Nephron (organoid): ENCODE measurements around the gene RAMP2.

Experiments used
- H3K27ac Mint-ChIP-seq, 3 experiments: 2 replicates each; pipeline ENCODE4 v1.8.0; 2020; ENCODE audit warnings: mixed read lengths in 3 of 3, mild to moderate bottlenecking in 2 of 3, moderate library complexity in 1 of 3
- H3K27me3 Mint-ChIP-seq: 2 replicates; pipeline ENCODE4 v1.8.0; 2021; ENCODE audit warnings: low read depth, mild to moderate bottlenecking, moderate library complexity, mixed read lengths
- H3K36me3 Mint-ChIP-seq: 2 replicates; pipeline ENCODE4 v1.8.0; 2020; ENCODE audit warnings: low read depth, mixed read lengths
- H3K4me1 Mint-ChIP-seq: 2 replicates; pipeline ENCODE4 v1.8.0; 2020; ENCODE audit warnings: mixed read lengths
- H3K4me3 Mint-ChIP-seq, 3 experiments: 2 replicates each; pipeline ENCODE4 v1.8.0; 2020; ENCODE audit warnings: mild to moderate bottlenecking in 3 of 3, mixed read lengths in 3 of 3, moderate library complexity in 2 of 3
- H3K9me3 Mint-ChIP-seq: 2 replicates; pipeline ENCODE4 v1.8.0; 2020; ENCODE audit warnings: mixed read lengths
- TF ChIP-seq, protein P1 (sequence below), 3 experiments: fragments of 200-600 bp; sonication (generic); IDR thresholded peaks; one replicate each; pipeline ENCODE4 v1.5.0; 2021; ENCODE audit warnings: antibody characterized with exemption in 3 of 3; ENCODE audit not compliant: unreplicated experiment in 3 of 3

The RAMP2 gene

DNA sequence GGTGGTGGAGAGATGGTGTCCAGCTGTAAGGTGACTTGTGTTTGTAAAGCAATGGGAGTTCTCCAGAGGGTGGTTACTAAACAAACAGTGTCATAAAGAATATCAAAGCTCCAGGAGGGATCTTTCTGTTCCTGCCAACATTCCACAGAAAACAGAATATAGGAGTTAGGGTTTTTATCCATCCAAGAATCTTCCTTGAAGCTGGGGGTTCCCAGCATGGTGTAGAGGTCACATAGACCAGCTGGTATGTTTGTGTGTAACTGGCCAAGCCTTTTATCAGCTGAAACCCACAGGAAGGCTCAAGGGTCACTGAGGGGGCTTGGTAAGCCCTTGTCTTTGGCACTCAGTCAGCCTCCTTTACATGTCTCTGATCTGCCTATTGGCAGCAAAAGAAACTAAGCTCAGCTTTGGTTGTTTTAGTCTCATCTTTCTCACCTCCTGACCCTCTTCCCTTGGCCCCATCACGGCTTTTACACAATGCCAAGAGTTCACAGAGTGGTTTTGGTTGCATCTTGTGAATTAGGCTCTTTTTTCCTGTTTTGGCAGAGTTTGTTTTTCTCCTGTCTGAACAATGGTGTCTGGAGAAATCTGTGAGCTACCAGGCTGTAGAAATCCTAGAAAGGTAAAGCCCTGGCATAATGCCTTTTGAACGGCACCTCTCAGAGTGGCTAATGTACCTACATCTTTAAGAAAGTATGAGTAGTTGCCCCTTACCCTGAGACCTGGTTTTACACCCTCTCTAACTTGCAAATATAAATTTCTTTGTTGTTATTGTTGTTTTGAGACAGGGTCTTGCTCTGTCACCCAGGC lies 42.3 kb downstream of the RAMP2 start:
- Mint-ChIP-seq H3K4me3 (peak overlapping the region in 1 of 3 experiments; percentile 5), H3K27me3 (peaks cover 6% of the 10 kb centered on the region), H3K9me3 (no peaks in the 10 kb centered on the region), H3K4me1 (peaks cover 15% of the 10 kb centered on the region), H3K36me3 (no peaks in the 10 kb centered on the region), H3K27ac (no peak overlapping the region)
- TF ChIP-seq, protein P1, sequence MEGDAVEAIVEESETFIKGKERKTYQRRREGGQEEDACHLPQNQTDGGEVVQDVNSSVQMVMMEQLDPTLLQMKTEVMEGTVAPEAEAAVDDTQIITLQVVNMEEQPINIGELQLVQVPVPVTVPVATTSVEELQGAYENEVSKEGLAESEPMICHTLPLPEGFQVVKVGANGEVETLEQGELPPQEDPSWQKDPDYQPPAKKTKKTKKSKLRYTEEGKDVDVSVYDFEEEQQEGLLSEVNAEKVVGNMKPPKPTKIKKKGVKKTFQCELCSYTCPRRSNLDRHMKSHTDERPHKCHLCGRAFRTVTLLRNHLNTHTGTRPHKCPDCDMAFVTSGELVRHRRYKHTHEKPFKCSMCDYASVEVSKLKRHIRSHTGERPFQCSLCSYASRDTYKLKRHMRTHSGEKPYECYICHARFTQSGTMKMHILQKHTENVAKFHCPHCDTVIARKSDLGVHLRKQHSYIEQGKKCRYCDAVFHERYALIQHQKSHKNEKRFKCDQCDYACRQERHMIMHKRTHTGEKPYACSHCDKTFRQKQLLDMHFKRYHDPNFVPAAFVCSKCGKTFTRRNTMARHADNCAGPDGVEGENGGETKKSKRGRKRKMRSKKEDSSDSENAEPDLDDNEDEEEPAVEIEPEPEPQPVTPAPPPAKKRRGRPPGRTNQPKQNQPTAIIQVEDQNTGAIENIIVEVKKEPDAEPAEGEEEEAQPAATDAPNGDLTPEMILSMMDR (IDR thresholded peaks at IDR 0.05; ENCODE audit: unreplicated experiment in 3 of 3) = no peak

DNA sequence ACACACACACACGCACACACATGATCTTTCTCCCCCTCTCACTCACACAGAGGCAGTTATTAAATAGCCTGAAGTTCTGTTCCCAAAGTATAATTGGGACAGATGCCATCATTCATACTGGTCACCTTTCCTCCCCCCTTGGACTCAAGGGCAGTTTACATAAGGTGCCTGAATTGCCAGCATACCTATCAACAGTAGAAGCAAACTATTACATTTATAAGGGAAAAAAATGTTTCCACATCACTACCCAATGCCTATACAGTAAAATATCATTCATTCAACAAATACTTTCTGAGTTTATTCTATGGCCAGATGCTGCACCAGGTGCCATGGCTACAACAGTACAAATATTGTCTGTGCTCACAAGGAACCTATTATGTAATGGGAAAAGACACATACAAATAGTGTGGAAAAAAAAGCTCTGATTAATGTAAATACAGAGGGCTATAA lies 43.9 kb downstream of the RAMP2 start:
- Mint-ChIP-seq H3K4me3 (no peak overlapping the region), H3K4me1 (peaks cover 9% of the 10 kb centered on the region), H3K9me3 (no peaks in the 10 kb centered on the region), H3K36me3 (peaks cover 2% of the 10 kb centered on the region), H3K27me3 (peaks cover 6% of the 10 kb centered on the region), H3K27ac (peak overlapping the region in 2 of 3 experiments; percentile 11 to 46)
- TF ChIP-seq, protein P1 (IDR thresholded peaks at IDR 0.05; ENCODE audit: unreplicated experiment in 3 of 3) = no peak

GRCh38 chr17:42806249-42806648 lies 45.2 kb downstream of the RAMP2 start:
- Mint-ChIP-seq H3K27ac (no peak overlapping the region), H3K4me1 (peaks cover 9% of the 10 kb centered on the region), H3K9me3 (no peaks in the 10 kb centered on the region), H3K36me3 (peaks cover 10% of the 10 kb centered on the region), H3K4me3 (no peak overlapping the region), H3K27me3 (peaks cover 6% of the 10 kb centered on the region)
- TF ChIP-seq, protein P1 (IDR thresholded peaks at IDR 0.05; ENCODE audit: unreplicated experiment in 3 of 3) = no peak

DNA sequence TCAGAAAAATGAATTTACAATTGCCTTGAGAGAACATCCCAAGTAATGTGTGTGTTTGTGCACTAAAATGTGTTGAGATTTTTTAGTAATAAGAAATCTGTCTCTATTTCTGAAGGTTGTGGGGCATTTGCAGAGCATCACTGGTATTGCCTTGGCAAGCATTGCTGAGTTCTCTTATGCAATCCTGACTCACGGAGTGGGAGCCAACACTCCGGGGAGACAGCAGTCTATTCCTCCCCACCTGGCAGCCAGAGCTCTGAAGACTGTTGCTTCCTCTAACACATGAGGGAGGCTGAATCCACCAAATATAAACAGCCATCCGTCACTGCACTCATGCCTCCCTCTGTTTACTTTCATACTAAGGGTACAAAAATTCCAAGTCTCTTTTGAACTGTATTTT lies 48.2 kb downstream of the RAMP2 start:
- Mint-ChIP-seq H3K36me3 (peaks cover 25% of the 10 kb centered on the region), H3K27me3 (peaks cover 6% of the 10 kb centered on the region), H3K4me3 (no peak overlapping the region), H3K27ac (no peak overlapping the region), H3K4me1 (no peaks in the 10 kb centered on the region), H3K9me3 (no peaks in the 10 kb centered on the region)
- TF ChIP-seq, protein P1 (IDR thresholded peaks at IDR 0.05; ENCODE audit: unreplicated experiment in 3 of 3) = no peak
